GM18520 (cell line): ENCODE measurements around the gene PTPRU.
"Not testable (repeated sequence)": the region's sequence is repeated elsewhere in the genome, so short reads cannot be mapped to it uniquely, and the experiment has no call there.

Experiments used
- ATAC-seq: cut with Tn5 transposase; IDR thresholded peaks from one replicate; pipeline ENCODE4 v1.9.1; 2021; ENCODE audit not compliant: unreplicated experiment

The PTPRU gene

GRCh38 chr1:29314685-29315084 lies 78.4 kb downstream of the PTPRU start:
- not testable (repeated sequence) for ATAC-seq

- no peak for ATAC-seq
Measured at GRCh38 chr1:29315262-29315661, 78.9 kb downstream of the PTPRU start.

GRCh38 chr1:29315876-29316275 lies 79.6 kb downstream of the PTPRU start:
- no peak for ATAC-seq

- no peak for ATAC-seq
Measured at GRCh38 chr1:29317063-29317915, 81.0 kb downstream of the PTPRU start.

- no peak for ATAC-seq
Measured at GRCh38 chr1:29317916-29318530, 81.7 kb downstream of the PTPRU start.

- ATAC-seq = no peak
Measured at GRCh38 chr1:29318724-29319123, 82.4 kb downstream of the PTPRU start.

GRCh38 chr1:29319300-29320110 lies 83.2 kb downstream of the PTPRU start:
- ATAC-seq = no peak

GRCh38 chr1:29320156-29320940 lies 84.0 kb downstream of the PTPRU start:
- ATAC-seq = no peak

- no peak for ATAC-seq
Measured at GRCh38 chr1:29321176-29321575, 84.9 kb downstream of the PTPRU start.

- ATAC-seq = no peak
Measured at GRCh38 chr1:29322147-29322694, 85.9 kb downstream of the PTPRU start.

GRCh38 chr1:29322861-29323585 lies 86.7 kb downstream of the PTPRU start:
- ATAC-seq = no peak

- ATAC-seq = no peak
Measured at GRCh38 chr1:29323636-29324035, 87.3 kb downstream of the PTPRU start.

- no peak for ATAC-seq
Measured at GRCh38 chr1:29324202-29324601, 87.9 kb downstream of the PTPRU start.

GRCh38 chr1:29324771-29325351 lies 88.5 kb downstream of the PTPRU start:
- no peak for ATAC-seq

- no peak for ATAC-seq
Measured at GRCh38 chr1:29325675-29326074, 89.4 kb downstream of the PTPRU start.

GRCh38 chr1:29326123-29326522 lies 89.8 kb downstream of the PTPRU start:
- no peak for ATAC-seq

- no peak for ATAC-seq
Measured at GRCh38 chr1:29327223-29327935, 91.1 kb downstream of the PTPRU start.

- no peak for ATAC-seq
Measured at GRCh38 chr1:29329022-29329775, 92.9 kb downstream of the PTPRU start.
